Kidney (tissue), 14 donors: ENCODE measurements around the gene SWT1. TPM values are rescaled to one million over a fixed set of nuclear protein-coding genes. Genes with fewer than 3 reads are reported as not detected.

Experiments used
- DNase-seq, 5 donors: peaks; one replicate each; pipeline ENCODE4 v3.0.0-alpha.2; 2013 to 2020
- FAIRE-seq: peaks from 2 replicates; lab custom pipeline; 2012; peaks lifted over from hg19 to GRCh38; lab: Jason Lieb, UNC
- H3K27ac ChIP-seq, 2 donors: one replicate each; pipeline ENCODE4 v1.7.0; 2013; ENCODE audit warnings: low read depth in 2 of 2, low read length in 2 of 2, inconsistent platforms in 1 of 2
- H3K27me3 ChIP-seq: one replicate; pipeline ENCODE4 v1.7.1; 2013; ENCODE audit warnings: low read length, inconsistent platforms; ENCODE audit not compliant: control insufficient read depth, insufficient read depth
- H3K36me3 ChIP-seq, 3 donors: one replicate each; pipeline versions ENCODE4 v1.7.0 to v1.7.1; 2013; ENCODE audit warnings: low read length in 3 of 3, control low read depth in 1 of 3, inconsistent platforms in 1 of 3; ENCODE audit not compliant: insufficient read depth in 3 of 3, control insufficient read depth in 2 of 3
- H3K4me1 ChIP-seq, 3 donors: one replicate each; pipeline versions ENCODE4 v1.7.0 to v1.7.1; 2013; ENCODE audit warnings: low read length in 3 of 3, inconsistent platforms in 1 of 3, low read depth in 1 of 3; ENCODE audit not compliant: control insufficient read depth in 2 of 3, insufficient read depth in 2 of 3
- H3K4me3 ChIP-seq, 3 donors: one replicate each; pipeline versions ENCODE4 v1.7.0 to v1.8.1; 2013; ENCODE audit warnings: low read length in 3 of 3, control low read depth in 1 of 3, inconsistent platforms in 1 of 3
- H3K9ac ChIP-seq, 3 donors: one replicate each; pipeline versions ENCODE4 v1.7.0 to v1.7.1; 2013; ENCODE audit warnings: low read length in 3 of 3, control low read depth in 1 of 3, inconsistent platforms in 1 of 3
- H3K9me3 ChIP-seq, 3 donors: one replicate each; pipeline versions ENCODE4 v1.7.0 to v1.7.1; 2013; ENCODE audit warnings: low read length in 3 of 3, control low read depth in 1 of 3, inconsistent platforms in 1 of 3; ENCODE audit not compliant: control insufficient read depth in 2 of 3, insufficient read depth in 1 of 3
- intact Hi-C: fragments of 100-400 bp; cut with DNase I; formaldehyde crosslinking; loops from one replicate; pipeline ENCODE4 v1.11.1; 2022
- polyA plus RNA-seq: library from polyadenylated mRNA; stranded (reverse); fragments of 350-450 nt; fragmentation: Illumina TruSeq; extraction: RNeasy Lipid Tissue Mini Kit (QIAGEN cat#74804); gene quantifications from one replicate; pipeline ENCODE4 v1.2.3, GENCODE V29; 2014; ENCODE audit warnings: low read depth, low replicate concordance; ENCODE audit not compliant: insufficient read depth
- total RNA-seq: library from RNA; stranded (reverse); fragmentation: NEBNext Ultra II Directional; extraction: Animal tissue kit (Norgen Biotek cat#: 25700); gene quantifications from one replicate; pipeline ENCODE4 v1.2.1, GENCODE V29; 2021
- TF ChIP-seq, protein P1 (sequence below): IDR thresholded peaks from 3 replicates; pipeline ENCODE4 v1.5.1; 2012; ENCODE audit warnings: mild to moderate bottlenecking, moderate library complexity, borderline replicate concordance; ENCODE audit not compliant: insufficient read depth; ENCODE audit errors: extremely low read depth
- donor health status: control.
- donor health status: control.
- donor health status: control.
- donor health status: control.
- donor health status: control.
- donor health status: DM: yes; HTN: yes; CAD: no.
- donor health status: Normal renal cell carcinoma (clear cell type).

The SWT1 gene
- total and polyA plus RNA-seq, 2 donors from 2014 or later: 2.9 to 6.5 TPM

DNA sequence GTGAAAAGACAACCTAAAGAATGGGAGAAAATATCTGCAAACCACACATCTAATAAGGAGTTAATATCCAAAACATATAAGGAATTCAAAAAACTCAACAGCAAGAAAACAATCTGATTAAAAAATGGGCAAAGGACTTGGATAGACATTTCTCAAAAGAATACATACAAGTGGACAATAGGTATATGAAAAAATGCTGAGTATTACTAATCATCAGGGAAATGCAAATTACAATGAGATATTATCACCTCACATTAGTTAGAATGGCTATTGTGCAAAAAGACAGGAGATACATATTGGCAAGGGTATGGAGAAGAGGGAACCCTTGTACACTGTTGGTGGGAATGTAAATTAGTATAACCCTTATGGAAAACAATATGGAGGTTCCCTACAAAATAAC is 45.1 kb upstream of the SWT1 start:
- no peaks in the 10 kb centered on the region for H3K36me3 ChIP-seq
- no peaks in the 10 kb centered on the region for H3K4me1 ChIP-seq
- H3K4me3 ChIP-seq: no peak overlapping the region
- H3K9me3 ChIP-seq: peaks cover 0 to 9% (median 0%) of the 10 kb centered on the region in 3 donors
- TF ChIP-seq, protein P1, sequence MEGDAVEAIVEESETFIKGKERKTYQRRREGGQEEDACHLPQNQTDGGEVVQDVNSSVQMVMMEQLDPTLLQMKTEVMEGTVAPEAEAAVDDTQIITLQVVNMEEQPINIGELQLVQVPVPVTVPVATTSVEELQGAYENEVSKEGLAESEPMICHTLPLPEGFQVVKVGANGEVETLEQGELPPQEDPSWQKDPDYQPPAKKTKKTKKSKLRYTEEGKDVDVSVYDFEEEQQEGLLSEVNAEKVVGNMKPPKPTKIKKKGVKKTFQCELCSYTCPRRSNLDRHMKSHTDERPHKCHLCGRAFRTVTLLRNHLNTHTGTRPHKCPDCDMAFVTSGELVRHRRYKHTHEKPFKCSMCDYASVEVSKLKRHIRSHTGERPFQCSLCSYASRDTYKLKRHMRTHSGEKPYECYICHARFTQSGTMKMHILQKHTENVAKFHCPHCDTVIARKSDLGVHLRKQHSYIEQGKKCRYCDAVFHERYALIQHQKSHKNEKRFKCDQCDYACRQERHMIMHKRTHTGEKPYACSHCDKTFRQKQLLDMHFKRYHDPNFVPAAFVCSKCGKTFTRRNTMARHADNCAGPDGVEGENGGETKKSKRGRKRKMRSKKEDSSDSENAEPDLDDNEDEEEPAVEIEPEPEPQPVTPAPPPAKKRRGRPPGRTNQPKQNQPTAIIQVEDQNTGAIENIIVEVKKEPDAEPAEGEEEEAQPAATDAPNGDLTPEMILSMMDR: no peak
- DNase-seq: no peak
- H3K27ac ChIP-seq: no peak overlapping the region
- H3K27me3 ChIP-seq: no peaks in the 10 kb centered on the region
- no peak for FAIRE-seq
- no peak overlapping the region for H3K9ac ChIP-seq
- intact Hi-C loops: no loop called here

DNA sequence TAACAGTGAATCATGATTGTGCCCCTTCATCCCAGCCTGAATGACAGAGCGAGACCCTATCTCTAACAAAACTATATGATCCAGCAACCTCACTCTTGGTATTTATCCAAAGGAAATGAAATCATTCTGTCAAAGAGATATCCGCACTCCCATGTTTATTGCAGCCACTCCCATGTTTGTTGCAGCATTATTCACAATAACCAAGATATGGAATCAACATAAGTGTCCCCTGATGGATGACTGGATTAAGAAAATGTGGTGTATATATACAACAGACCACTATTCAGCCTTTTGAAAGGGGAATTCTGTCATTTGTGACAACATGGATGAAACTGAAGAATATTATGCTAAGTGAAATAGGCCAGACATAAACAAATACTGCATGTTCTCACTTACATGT is 44.6 kb upstream of the SWT1 start:
- Histone ChIP-seq H3K36me3 (no peaks in the 10 kb centered on the region), H3K4me3 (no peak overlapping the region), H3K4me1 (no peaks in the 10 kb centered on the region), H3K27me3 (no peaks in the 10 kb centered on the region), H3K9ac (no peak overlapping the region), H3K9me3 (peaks cover 0 to 9% (median 0%) of the 10 kb centered on the region in 3 donors), H3K27ac (no peak overlapping the region)
- DNase-seq: no peak
- TF ChIP-seq, protein P1: no peak
- intact Hi-C loops: no loop called here
- FAIRE-seq: no peak

DNA sequence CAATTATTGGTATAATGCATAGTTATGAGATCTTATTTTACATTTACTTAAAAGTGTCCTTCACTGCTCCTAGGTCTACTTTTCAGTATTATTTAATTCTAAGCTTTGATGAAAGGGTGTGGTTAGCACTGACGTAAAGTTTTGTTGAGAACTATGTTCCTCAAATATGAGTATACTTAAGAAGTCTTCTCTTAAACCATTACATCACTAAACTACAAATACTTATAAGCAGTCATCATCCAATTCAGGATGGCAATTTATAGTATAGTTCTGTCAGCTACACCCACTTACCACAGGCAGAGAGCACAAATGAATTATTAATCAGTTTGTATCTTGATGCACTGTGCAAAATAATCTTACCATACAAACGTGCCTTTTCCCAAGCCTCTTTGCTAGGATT is 27.3 kb upstream of the SWT1 start:
- no peak overlapping the region for H3K4me3 ChIP-seq
- peaks cover 3 to 32% (median 6%) of the 10 kb centered on the region in 3 donors for H3K36me3 ChIP-seq
- DNase-seq (no peak), FAIRE-seq (no peak)
- intact Hi-C loops: no loop called here
- H3K4me1 ChIP-seq: no peaks in the 10 kb centered on the region
- peaks cover 0 to 5% (median 4%) of the 10 kb centered on the region in 3 donors for H3K9me3 ChIP-seq
- no peak overlapping the region for H3K27ac ChIP-seq
- no peaks in the 10 kb centered on the region for H3K27me3 ChIP-seq
- no peak overlapping the region for H3K9ac ChIP-seq
- TF ChIP-seq, protein P1: no peak

DNA sequence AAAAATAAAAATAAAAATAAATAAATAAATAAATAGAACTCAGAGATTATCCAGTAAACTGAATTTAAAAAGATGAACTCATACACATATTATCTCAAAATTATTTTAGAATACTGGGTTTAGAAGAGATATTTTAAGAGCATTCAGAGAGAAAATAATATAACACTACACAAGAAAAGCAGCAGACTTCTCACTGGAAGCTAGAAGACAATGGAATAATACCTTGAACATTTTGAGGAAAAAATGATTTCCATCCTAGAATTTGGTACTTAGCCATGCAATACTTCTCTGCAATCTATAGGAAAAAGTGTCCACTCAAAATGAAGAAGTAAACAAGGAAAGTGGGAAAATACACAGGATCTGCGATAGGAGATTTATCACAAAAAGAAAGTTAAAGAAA is 24.4 kb upstream of the SWT1 start:
- Histone ChIP-seq H3K27ac (no peak overlapping the region), H3K4me3 (no peak overlapping the region), H3K4me1 (no peaks in the 10 kb centered on the region), H3K36me3 (peaks cover 0 to 24% (median 7%) of the 10 kb centered on the region in 3 donors), H3K27me3 (no peaks in the 10 kb centered on the region), H3K9me3 (peaks cover 0 to 5% (median 4%) of the 10 kb centered on the region in 3 donors), H3K9ac (no peak overlapping the region)
- no peak for FAIRE-seq
- intact Hi-C loops: no loop called here
- DNase-seq: no peak
- TF ChIP-seq, protein P1: no peak
